Panc1 (cell line): Measurements from ENCODE around the gene DGCR8. TPM values are rescaled to one million over a fixed set of nuclear protein-coding genes. Genes with fewer than 3 reads are reported as not detected.

Experiments used
- ATAC-seq: fragments of 200-7000 bp; cut with Tn5 transposase; 2 replicates; pipeline ENCODE4 v1.9.1; 2020; ENCODE audit warnings: mild to moderate bottlenecking, moderate library complexity
- BruUV-seq: library from RNA; stranded (reverse); fragments of 400-500 nt; replicated peaks from 2 replicates; lab custom pipeline; 2021; lab: Mats Ljungman, UMichigan
- CTCF ChIA-PET: fragments of 300-600 bp; sonication (Branson Sonifier 250); formaldehyde crosslinking; loops from one replicate; lab custom pipeline; 2022; ENCODE audit warnings: antibody characterized with exemption; lab: Charles Lee
- POLR2A ChIA-PET: fragments of 300-600 bp; sonication (Branson Sonifier 250); formaldehyde crosslinking; loops from one replicate; lab custom pipeline; 2022; ENCODE audit warnings: antibody characterized with exemption; lab: Charles Lee
- DNase-seq: peaks from one replicate; pipeline ENCODE4 v3.0.0-alpha.2; 2010; ENCODE audit warnings: low read depth, low spot score
- H3K27ac ChIP-seq: 2 replicates; pipeline ENCODE4 v1.5.1; 2011; ENCODE audit warnings: mild to moderate bottlenecking, low read length, inconsistent platforms
- H3K27me3 ChIP-seq: fragments of 200-500 bp; sonication (Bioruptor generic); 2 replicates; pipeline ENCODE4 v1.6.0; 2014; ENCODE audit warnings: low read length, inconsistent platforms; ENCODE audit not compliant: control insufficient read depth, insufficient read depth
- H3K36me3 ChIP-seq: fragments of 200-500 bp; sonication (Bioruptor generic); 2 replicates; pipeline ENCODE4 v1.5.1; 2014; ENCODE audit warnings: inconsistent platforms, mild to moderate bottlenecking, low read length, moderate library complexity; ENCODE audit not compliant: control insufficient read depth, insufficient read depth
- H3K4me1 ChIP-seq: 2 replicates; pipeline ENCODE4 v1.5.1; 2011; ENCODE audit warnings: inconsistent platforms, mild to moderate bottlenecking, low read length, moderate library complexity; ENCODE audit not compliant: control insufficient read depth, insufficient read depth
- H3K4me3 ChIP-seq, 2 experiments: 2 replicates each; pipeline ENCODE4 v1.5.1; 2011 to 2012; ENCODE audit warnings: low read depth in 2 of 2, low read length in 2 of 2, mild to moderate bottlenecking in 2 of 2, inconsistent platforms in 1 of 2, moderate library complexity in 1 of 2
- H3K9me3 ChIP-seq: fragments of 200-500 bp; sonication (Bioruptor generic); 2 replicates; pipeline ENCODE4 v1.5.1; 2014; ENCODE audit warnings: low read depth, mild to moderate bottlenecking, inconsistent platforms, low read length, moderate library complexity; ENCODE audit not compliant: control insufficient read depth, insufficient read depth
- POLR2AphosphoS5 ChIP-seq: IDR thresholded peaks from 2 replicates; pipeline ENCODE4 v1.6.1; 2012; ENCODE audit warnings: mild to moderate bottlenecking, low read depth, low read length, moderate library complexity
- REST ChIP-seq, 2 experiments: IDR thresholded peaks; 2 replicates each; pipeline ENCODE4 v1.6.1; 2011 to 2012; ENCODE audit warnings: low read depth in 2 of 2, control low read depth in 1 of 2, low read length in 1 of 2, mild to moderate bottlenecking in 1 of 2, moderate library complexity in 1 of 2; ENCODE audit not compliant: insufficient read depth in 1 of 2
- SIN3A ChIP-seq: IDR thresholded peaks from 2 replicates; pipeline ENCODE4 v1.6.1; 2012; ENCODE audit warnings: low read depth, mild to moderate bottlenecking, low read length, moderate library complexity, borderline replicate concordance; ENCODE audit not compliant: insufficient read depth
- TCF7L2 ChIP-seq: IDR thresholded peaks from 2 replicates; pipeline ENCODE4 v1.6.1; 2011; ENCODE audit warnings: mild to moderate bottlenecking, low read depth, low read length, inconsistent platforms
- in situ Hi-C: cut with HindIII; loops from 2 replicates; pipeline ENCODE4 v1.10.0; 2016; ENCODE audit warnings: low sequenced_read_pairs, low pct_unique_long_range_greater_than_20kb
- intact Hi-C: fragments of 100-400 bp; cut with micrococcal nuclease; formaldehyde crosslinking; loops from one replicate; pipeline ENCODE4 v1.10.0; 2022; ENCODE audit not compliant: unreplicated experiment
- total RNA-seq: library from RNA; stranded (reverse); gene quantifications from one replicate; pipeline ENCODE4 v1.2.1, GENCODE V29; 2021; ENCODE audit not compliant: unreplicated experiment
- TF ChIP-seq, protein P1 (sequence below): fragments of 450-650 bp; IDR thresholded peaks from 2 replicates; pipeline ENCODE4 v1.5.1; 2017; ENCODE audit warnings: mild to moderate bottlenecking

The DGCR8 gene
- total RNA-seq, 1 experiment from 2014 or later: 35.0 TPM

DNA sequence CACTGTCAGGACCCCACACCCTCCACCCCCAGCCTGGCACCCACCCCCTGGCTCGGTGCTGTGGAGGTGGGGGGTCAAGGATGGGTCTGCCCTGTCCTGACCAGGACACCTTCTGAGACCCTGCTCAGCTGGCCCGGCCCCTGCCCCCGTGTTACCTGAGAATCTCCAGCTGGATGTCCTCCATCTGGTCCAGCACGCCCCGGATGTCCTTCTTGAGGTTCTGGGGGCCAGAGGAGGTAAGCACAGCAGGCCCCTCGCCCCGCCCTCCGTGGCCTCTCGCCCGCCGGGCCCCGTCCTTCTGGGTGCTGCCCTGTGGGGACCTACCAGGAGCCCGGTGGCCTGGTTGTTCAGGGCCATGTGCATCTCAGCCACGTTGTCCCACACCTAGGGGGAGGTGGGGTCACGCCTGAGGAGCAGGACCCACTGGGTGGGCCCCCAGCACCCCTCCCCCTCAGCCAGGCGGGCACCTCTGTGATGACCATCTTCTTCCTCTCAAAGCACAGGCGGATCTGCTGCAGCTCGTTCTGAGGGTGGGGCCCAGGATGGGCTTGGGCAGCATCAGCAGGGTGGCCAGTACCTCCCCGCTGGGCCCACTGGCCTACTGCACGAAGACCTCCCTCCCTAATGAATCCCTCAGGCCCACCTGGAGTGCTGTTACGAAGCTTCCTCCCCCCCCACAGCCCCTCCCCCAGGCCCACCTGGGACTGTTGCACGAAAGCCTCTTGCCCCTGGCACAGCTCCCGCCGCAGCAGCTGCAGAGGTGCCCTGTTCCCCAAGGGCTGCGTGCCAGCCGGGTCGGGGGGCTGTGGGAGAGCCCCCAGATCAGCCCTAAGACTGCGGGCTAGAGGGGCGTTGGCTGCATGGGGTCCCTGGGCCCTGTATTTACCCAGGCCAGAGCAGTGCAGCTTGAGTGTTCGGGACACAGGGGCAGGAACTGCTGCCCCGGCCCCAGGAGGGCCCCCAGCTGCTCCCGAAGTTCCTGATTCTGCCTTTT, 69.5 kb downstream of the DGCR8 start:
- Histone ChIP-seq H3K9me3 (no peaks in the 10 kb centered on the region), H3K27ac (no peak overlapping the region), H3K4me3 (no peak overlapping the region), H3K27me3 (no peaks in the 10 kb centered on the region), H3K36me3 (no peaks in the 10 kb centered on the region), H3K4me1 (no peaks in the 10 kb centered on the region)
- ChIA-PET POLR2A (no interaction called here), CTCF (no interaction called here)
- TF ChIP-seq POLR2AphosphoS5 (no peak), SIN3A (no peak), TCF7L2 (no peak), REST (IDR thresholded peaks at IDR 0.05; ENCODE audit: insufficient read depth in 1 of 2, low read depth in 2 of 2, low read length in 1 of 2) (no peak)
- TF ChIP-seq, protein P1, sequence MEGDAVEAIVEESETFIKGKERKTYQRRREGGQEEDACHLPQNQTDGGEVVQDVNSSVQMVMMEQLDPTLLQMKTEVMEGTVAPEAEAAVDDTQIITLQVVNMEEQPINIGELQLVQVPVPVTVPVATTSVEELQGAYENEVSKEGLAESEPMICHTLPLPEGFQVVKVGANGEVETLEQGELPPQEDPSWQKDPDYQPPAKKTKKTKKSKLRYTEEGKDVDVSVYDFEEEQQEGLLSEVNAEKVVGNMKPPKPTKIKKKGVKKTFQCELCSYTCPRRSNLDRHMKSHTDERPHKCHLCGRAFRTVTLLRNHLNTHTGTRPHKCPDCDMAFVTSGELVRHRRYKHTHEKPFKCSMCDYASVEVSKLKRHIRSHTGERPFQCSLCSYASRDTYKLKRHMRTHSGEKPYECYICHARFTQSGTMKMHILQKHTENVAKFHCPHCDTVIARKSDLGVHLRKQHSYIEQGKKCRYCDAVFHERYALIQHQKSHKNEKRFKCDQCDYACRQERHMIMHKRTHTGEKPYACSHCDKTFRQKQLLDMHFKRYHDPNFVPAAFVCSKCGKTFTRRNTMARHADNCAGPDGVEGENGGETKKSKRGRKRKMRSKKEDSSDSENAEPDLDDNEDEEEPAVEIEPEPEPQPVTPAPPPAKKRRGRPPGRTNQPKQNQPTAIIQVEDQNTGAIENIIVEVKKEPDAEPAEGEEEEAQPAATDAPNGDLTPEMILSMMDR: no peak
- no TSS peak for BruUV-seq
- no peak for DNase-seq
- intact Hi-C loops: no loop called here
- no peak for ATAC-seq
- in situ Hi-C loops: no loop called here

- Histone ChIP-seq H3K4me3 (no peak within 1 kb of the TSS), H3K36me3 (no peaks in the 10 kb centered on the region), H3K4me1 (no peaks in the 10 kb centered on the region), H3K9me3 (no peaks in the 10 kb centered on the region), H3K27me3 (no peaks in the 10 kb centered on the region), H3K27ac (no peak within 1 kb of the TSS)
- DNase-seq: no peak
- POLR2A ChIA-PET: no interaction called here
- intact Hi-C loops (no loop called here), in situ Hi-C loops (no loop called here)
- TF ChIP-seq TCF7L2: no peak
- ATAC-seq: no peak
- CTCF ChIA-PET: no interaction called here
- no TSS peak for BruUV-seq
Observed at GRCh38 chr22:20150381-20151275, 70.6 kb downstream of the DGCR8 start, which contains the start of gene CCDC188. Gene CCDC188 (minus strand): TSS chr22:20151055. CDS start chr22:20150986, 69 bp downstream.
